K562 (cell line): Measurements from ENCODE around the gene OR10H5. TPM values are rescaled to one million over a fixed set of nuclear protein-coding genes. Genes with fewer than 3 reads are reported as not detected.

ENCODE experiments used
- CEBPG ChIP-seq, 3 experiments: fragments of 200-800 bp in 1 of 3; sonication (Bioruptor generic) in 1 of 3; sonication (generic) in 1 of 3; formaldehyde crosslinking in 1 of 3; IDR thresholded peaks in 2 of 3; conservative IDR thresholded peaks in 1 of 3; 2 replicates each; pipeline versions ENCODE4 v1.6.1 to v1.8.0; 2016 to 2022; ENCODE audit warnings: missing compliant biosample characterization in 2 of 3, missing genetic modification characterization in 2 of 3, mild to moderate bottlenecking in 1 of 3, missing genetic modification reagents in 1 of 3
- ESRRB ChIP-seq: fragments of 250-450 bp; sonication (Bioruptor Pico); IDR thresholded peaks from 2 replicates; pipeline ENCODE4 v1.5.0; 2020; ENCODE audit warnings: mild to moderate bottlenecking, moderate library complexity, borderline replicate concordance
- GTF2F1 ChIP-seq: IDR thresholded peaks from 2 replicates; pipeline ENCODE4 v1.6.1; 2011; ENCODE audit warnings: low read depth, low read length, improper control_type of control experiment
- LEF1 ChIP-seq: fragments of 450-650 bp; IDR thresholded peaks from 2 replicates; pipeline ENCODE4 v1.6.1; 2016; ENCODE audit warnings: mild to moderate bottlenecking
- NCOA6 ChIP-seq: fragments of 450-650 bp; IDR thresholded peaks from 2 replicates; pipeline ENCODE4 v1.6.1; 2017; ENCODE audit warnings: mild to moderate bottlenecking
- RB1 ChIP-seq: fragments of 450-650 bp; IDR thresholded peaks from 2 replicates; pipeline ENCODE4 v1.6.1; 2017; ENCODE audit warnings: low read depth, mild to moderate bottlenecking
- RBM25 ChIP-seq: fragments of 200-400 bp; formaldehyde crosslinking; IDR thresholded peaks from 2 replicates; pipeline ENCODE4 v1.6.1; 2018; ENCODE audit warnings: low read length, low read depth, moderate library complexity; ENCODE audit not compliant: severe bottlenecking
- TCF3 ChIP-seq: sonication (generic); formaldehyde crosslinking; IDR thresholded peaks from 2 replicates; pipeline ENCODE4 v1.4.0; 2020; ENCODE audit warnings: mild to moderate bottlenecking, missing genetic modification reagents
- ZNF551 ChIP-seq: fragments of 250-450 bp; sonication (Bioruptor Pico); IDR thresholded peaks from 2 replicates; pipeline ENCODE4 v1.5.0; 2021; ENCODE audit warnings: mild to moderate bottlenecking, moderate library complexity
- ZNF707 ChIP-seq: fragments of 250-450 bp; sonication (Bioruptor Pico); conservative IDR thresholded peaks from 2 replicates; pipeline ENCODE4 v1.8.0; 2022; ENCODE audit warnings: inconsistent platforms, mild to moderate bottlenecking, moderate library complexity
- polyA plus RNA-seq, 8 experiments: library from polyadenylated mRNA; depleted of rRNA in 4 of 8; stranded (reverse) in 5 of 8; unstranded in 3 of 8; fragments of >200 nt; fragmentation: Nextera tagmentation in 2 of 8; fragmentation: Illumina TruSeq in 1 of 8; extraction: Ambion mirVana in 2 of 8; extraction: Trizol in 1 of 8; gene quantifications; 2 replicates each; pipeline versions ENCODE4 v1.2.1 to v1.2.3, GENCODE V29; 2011 to 2014; ENCODE audit warnings: inconsistent platforms in 1 of 8, missing spikeins in 1 of 8
- total RNA-seq, 7 experiments: library from RNA; depleted of rRNA in 6 of 7; stranded (reverse); fragments of >200 nt in 6 of 7; fragmentation: Illumina TruSeq in 2 of 7; extraction: Trizol in 2 of 7; gene quantifications; 2 replicates each; pipeline versions ENCODE4 v1.2.1 to v1.2.3, GENCODE V29; 2011 to 2021; ENCODE audit warnings: low replicate concordance in 1 of 7
- TF ChIP-seq, protein P1 (sequence below): fragments of 450-650 bp; formaldehyde crosslinking; IDR thresholded peaks from 2 replicates; pipeline ENCODE4 v1.4.0; 2022; ENCODE audit warnings: missing genetic modification characterization
- TF ChIP-seq, protein P2 (sequence below): fragments of 250-450 bp; sonication (Bioruptor Pico); IDR thresholded peaks from 2 replicates; pipeline ENCODE4 v1.8.0; 2021; ENCODE audit warnings: mild to moderate bottlenecking, moderate library complexity
- TF ChIP-seq, protein P3 (sequence below), 2 experiments: fragments of 450-650 bp in 1 of 2; sonication (generic) in 1 of 2; formaldehyde crosslinking; conservative IDR thresholded peaks; 2 replicates each; pipeline versions ENCODE4 v1.4.0 to v1.8.1; 2020 to 2022; ENCODE audit warnings: mild to moderate bottlenecking in 1 of 2, missing genetic modification reagents in 1 of 2
- TF ChIP-seq, protein P4 (sequence below): sonication (generic); formaldehyde crosslinking; IDR thresholded peaks from 2 replicates; pipeline ENCODE4 v1.8.0; 2022; ENCODE audit warnings: missing genetic modification reagents, mild to moderate bottlenecking, borderline replicate concordance
- TF ChIP-seq, protein P5 (sequence below): fragments of 250-450 bp; sonication (Bioruptor Pico); IDR thresholded peaks from 2 replicates; pipeline ENCODE4 v1.5.0; 2021; ENCODE audit warnings: mild to moderate bottlenecking, borderline replicate concordance
- TF ChIP-seq, protein P6 (sequence below): fragments of 450-650 bp; conservative IDR thresholded peaks from 2 replicates; pipeline ENCODE4 v1.6.1; 2016; ENCODE audit warnings: missing genetic modification characterization, low read depth, mild to moderate bottlenecking, control low read depth, missing compliant biosample characterization

The OR10H5 gene
- total and polyA plus RNA-seq, 9 of the 15 experiments (the other 6 are each of a cell fraction or from before 2014, with no cell fraction given): not detected

DNA sequence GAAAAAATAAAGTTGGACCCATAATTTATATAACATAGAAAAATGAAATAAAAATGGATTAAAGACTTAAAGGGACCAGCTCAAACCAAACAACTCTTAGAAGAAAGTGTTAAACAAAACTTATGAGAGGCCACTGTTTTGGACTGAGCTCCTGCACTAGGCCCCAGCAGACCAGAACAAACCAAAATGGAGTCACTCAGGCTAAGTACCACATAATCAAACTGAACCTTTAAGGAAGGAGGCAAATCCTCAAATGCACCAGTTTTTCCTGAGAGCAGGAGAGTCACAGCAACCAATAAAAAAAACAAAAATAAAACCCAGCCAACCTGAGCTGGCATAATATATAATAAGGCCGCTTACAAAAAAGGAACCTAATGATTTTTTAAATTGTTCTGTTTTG lies 38.3 kb downstream of the OR10H5 start (continued):
- TF ChIP-seq, protein P1, sequence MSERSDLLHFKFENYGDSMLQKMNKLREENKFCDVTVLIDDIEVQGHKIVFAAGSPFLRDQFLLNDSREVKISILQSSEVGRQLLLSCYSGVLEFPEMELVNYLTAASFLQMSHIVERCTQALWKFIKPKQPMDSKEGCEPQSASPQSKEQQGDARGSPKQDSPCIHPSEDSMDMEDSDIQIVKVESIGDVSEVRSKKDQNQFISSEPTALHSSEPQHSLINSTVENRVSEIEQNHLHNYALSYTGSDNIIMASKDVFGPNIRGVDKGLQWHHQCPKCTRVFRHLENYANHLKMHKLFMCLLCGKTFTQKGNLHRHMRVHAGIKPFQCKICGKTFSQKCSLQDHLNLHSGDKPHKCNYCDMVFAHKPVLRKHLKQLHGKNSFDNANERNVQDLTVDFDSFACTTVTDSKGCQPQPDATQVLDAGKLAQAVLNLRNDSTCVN: peak; percentile 31; the same call in 1 of the 2 replicates
- TF ChIP-seq, protein P2, sequence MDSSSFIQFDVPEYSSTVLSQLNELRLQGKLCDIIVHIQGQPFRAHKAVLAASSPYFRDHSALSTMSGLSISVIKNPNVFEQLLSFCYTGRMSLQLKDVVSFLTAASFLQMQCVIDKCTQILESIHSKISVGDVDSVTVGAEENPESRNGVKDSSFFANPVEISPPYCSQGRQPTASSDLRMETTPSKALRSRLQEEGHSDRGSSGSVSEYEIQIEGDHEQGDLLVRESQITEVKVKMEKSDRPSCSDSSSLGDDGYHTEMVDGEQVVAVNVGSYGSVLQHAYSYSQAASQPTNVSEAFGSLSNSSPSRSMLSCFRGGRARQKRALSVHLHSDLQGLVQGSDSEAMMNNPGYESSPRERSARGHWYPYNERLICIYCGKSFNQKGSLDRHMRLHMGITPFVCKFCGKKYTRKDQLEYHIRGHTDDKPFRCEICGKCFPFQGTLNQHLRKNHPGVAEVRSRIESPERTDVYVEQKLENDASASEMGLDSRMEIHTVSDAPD: no peak
- TF ChIP-seq CEBPG (CRISPR knock-in tag; IDR thresholded peaks at IDR 0.05) (no peak), CEBPG (tag; conservative IDR thresholded peaks at IDR 0.05 in 1 of 2, IDR thresholded peaks at IDR 0.05 in 1 of 2) (no peak), ZNF551 (CRISPR knock-in tag) (no peak), GTF2F1 (no peak), TCF3 (CRISPR knock-in tag) (no peak), RB1 (no peak), RBM25 (no peak), ESRRB (CRISPR knock-in tag) (no peak), NCOA6 (no peak), LEF1 (no peak), ZNF707 (CRISPR knock-in tag) (peak; percentile 70)
- TF ChIP-seq, protein P3, sequence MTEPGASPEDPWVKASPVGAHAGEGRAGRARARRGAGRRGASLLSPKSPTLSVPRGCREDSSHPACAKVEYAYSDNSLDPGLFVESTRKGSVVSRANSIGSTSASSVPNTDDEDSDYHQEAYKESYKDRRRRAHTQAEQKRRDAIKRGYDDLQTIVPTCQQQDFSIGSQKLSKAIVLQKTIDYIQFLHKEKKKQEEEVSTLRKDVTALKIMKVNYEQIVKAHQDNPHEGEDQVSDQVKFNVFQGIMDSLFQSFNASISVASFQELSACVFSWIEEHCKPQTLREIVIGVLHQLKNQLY (CRISPR knock-in tag; conservative IDR thresholded peaks at IDR 0.05): no peak
- TF ChIP-seq, protein P4, sequence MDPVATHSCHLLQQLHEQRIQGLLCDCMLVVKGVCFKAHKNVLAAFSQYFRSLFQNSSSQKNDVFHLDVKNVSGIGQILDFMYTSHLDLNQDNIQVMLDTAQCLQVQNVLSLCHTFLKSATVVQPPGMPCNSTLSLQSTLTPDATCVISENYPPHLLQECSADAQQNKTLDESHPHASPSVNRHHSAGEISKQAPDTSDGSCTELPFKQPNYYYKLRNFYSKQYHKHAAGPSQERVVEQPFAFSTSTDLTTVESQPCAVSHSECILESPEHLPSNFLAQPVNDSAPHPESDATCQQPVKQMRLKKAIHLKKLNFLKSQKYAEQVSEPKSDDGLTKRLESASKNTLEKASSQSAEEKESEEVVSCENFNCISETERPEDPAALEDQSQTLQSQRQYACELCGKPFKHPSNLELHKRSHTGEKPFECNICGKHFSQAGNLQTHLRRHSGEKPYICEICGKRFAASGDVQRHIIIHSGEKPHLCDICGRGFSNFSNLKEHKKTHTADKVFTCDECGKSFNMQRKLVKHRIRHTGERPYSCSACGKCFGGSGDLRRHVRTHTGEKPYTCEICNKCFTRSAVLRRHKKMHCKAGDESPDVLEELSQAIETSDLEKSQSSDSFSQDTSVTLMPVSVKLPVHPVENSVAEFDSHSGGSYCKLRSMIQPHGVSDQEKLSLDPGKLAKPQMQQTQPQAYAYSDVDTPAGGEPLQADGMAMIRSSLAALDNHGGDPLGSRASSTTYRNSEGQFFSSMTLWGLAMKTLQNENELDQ (CRISPR knock-in tag): no peak
- TF ChIP-seq, protein P5, sequence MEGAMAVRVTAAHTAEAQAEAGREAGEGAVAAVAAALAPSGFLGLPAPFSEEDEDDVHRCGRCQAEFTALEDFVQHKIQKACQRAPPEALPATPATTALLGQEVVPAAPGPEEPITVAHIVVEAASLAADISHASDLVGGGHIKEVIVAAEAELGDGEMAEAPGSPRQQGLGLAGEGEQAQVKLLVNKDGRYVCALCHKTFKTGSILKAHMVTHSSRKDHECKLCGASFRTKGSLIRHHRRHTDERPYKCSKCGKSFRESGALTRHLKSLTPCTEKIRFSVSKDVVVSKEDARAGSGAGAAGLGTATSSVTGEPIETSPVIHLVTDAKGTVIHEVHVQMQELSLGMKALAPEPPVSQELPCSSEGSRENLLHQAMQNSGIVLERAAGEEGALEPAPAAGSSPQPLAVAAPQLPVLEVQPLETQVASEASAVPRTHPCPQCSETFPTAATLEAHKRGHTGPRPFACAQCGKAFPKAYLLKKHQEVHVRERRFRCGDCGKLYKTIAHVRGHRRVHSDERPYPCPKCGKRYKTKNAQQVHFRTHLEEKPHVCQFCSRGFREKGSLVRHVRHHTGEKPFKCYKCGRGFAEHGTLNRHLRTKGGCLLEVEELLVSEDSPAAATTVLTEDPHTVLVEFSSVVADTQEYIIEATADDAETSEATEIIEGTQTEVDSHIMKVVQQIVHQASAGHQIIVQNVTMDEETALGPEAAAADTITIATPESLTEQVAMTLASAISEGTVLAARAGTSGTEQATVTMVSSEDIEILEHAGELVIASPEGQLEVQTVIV (CRISPR knock-in tag): no peak
- TF ChIP-seq, protein P6, sequence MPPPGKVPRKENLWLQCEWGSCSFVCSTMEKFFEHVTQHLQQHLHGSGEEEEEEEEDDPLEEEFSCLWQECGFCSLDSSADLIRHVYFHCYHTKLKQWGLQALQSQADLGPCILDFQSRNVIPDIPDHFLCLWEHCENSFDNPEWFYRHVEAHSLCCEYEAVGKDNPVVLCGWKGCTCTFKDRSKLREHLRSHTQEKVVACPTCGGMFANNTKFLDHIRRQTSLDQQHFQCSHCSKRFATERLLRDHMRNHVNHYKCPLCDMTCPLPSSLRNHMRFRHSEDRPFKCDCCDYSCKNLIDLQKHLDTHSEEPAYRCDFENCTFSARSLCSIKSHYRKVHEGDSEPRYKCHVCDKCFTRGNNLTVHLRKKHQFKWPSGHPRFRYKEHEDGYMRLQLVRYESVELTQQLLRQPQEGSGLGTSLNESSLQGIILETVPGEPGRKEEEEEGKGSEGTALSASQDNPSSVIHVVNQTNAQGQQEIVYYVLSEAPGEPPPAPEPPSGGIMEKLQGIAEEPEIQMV (tag): peak; percentile 81
